HEK293 (cell line): Measurements from ENCODE around the gene CENPC.

ENCODE experiments used
- CTCF ChIA-PET: fragments of 350-600 bp; formaldehyde crosslinking; extraction: SDS; loops from one replicate; lab custom pipeline; 2021; ENCODE audit warnings: antibody characterized with exemption; lab: Yijun Ruan, JAX
- POLR2A ChIA-PET: fragments of 300-600 bp; formaldehyde crosslinking; extraction: SDS; loops from one replicate; lab custom pipeline; 2020; ENCODE audit warnings: antibody characterized with exemption, inconsistent platforms; lab: Yijun Ruan, JAX
- H3K27ac ChIP-seq: fragments of 200-500 bp; sonication (Bioruptor generic); 2 replicates; pipeline ENCODE4 v1.5.1; 2014; ENCODE audit warnings: low read depth, low read length, control low read depth, inconsistent platforms; ENCODE audit errors: extremely low read depth
- H3K36me3 ChIP-seq, 2 experiments: fragments of 200-500 bp in 1 of 2; sonication (Bioruptor generic) in 1 of 2; 1 replicate in 1 of 2; 2 replicates in 1 of 2; pipeline ENCODE4 v1.5.1; 2014 to 2017; ENCODE audit warnings: inconsistent platforms in 2 of 2, low read length in 2 of 2; ENCODE audit not compliant: control insufficient read depth in 2 of 2, insufficient read depth in 1 of 2
- H3K4me1 ChIP-seq: fragments of 200-500 bp; sonication (Bioruptor generic); 2 replicates; pipeline ENCODE4 v1.5.1; 2014; ENCODE audit warnings: mild to moderate bottlenecking, low read length, inconsistent platforms; ENCODE audit not compliant: control insufficient read depth, insufficient read depth
- H3K4me3 ChIP-seq: 2 replicates; pipeline ENCODE4 v1.5.1; 2011; ENCODE audit warnings: low read depth, mild to moderate bottlenecking, control low read depth, low read length, moderate library complexity
- H3K9me3 ChIP-seq: fragments of 200-500 bp; sonication (Bioruptor generic); 2 replicates; pipeline ENCODE4 v1.5.1; 2014; ENCODE audit warnings: low read depth, low read length, inconsistent platforms; ENCODE audit not compliant: control insufficient read depth, insufficient read depth
- AEBP2 ChIP-seq: fragments of 450-650 bp; formaldehyde crosslinking; IDR thresholded peaks from 2 replicates; pipeline ENCODE4 v1.5.1; 2016; ENCODE audit warnings: missing biosample characterization, missing genetic modification characterization, borderline replicate concordance
- KLF10 ChIP-seq: fragments of 450-650 bp; IDR thresholded peaks from 2 replicates; pipeline ENCODE4 v1.5.1; 2018; ENCODE audit warnings: missing biosample characterization, mild to moderate bottlenecking, missing genetic modification characterization
- PRDM1 ChIP-seq: fragments of 450-650 bp; formaldehyde crosslinking; IDR thresholded peaks from 2 replicates; pipeline ENCODE4; 2016; ENCODE audit warnings: missing biosample characterization, missing genetic modification characterization
- PRDM10 ChIP-seq: fragments of 450-650 bp; formaldehyde crosslinking; IDR thresholded peaks from 2 replicates; pipeline ENCODE4 v1.5.1; 2016; ENCODE audit warnings: missing biosample characterization, missing genetic modification characterization
- RBAK ChIP-seq: fragments of 450-650 bp; formaldehyde crosslinking; IDR thresholded peaks from 2 replicates; pipeline ENCODE4 v1.5.1; 2016; ENCODE audit warnings: missing biosample characterization, missing genetic modification characterization
- ZFP41 ChIP-seq: fragments of 450-650 bp; formaldehyde crosslinking; IDR thresholded peaks from 2 replicates; pipeline ENCODE4 v1.5.1; 2016; ENCODE audit warnings: missing biosample characterization, missing genetic modification characterization, borderline replicate concordance
- ZNF121 ChIP-seq: fragments of 450-650 bp; formaldehyde crosslinking; IDR thresholded peaks from 2 replicates; pipeline ENCODE4 v1.5.1; 2016; ENCODE audit warnings: missing biosample characterization, missing genetic modification characterization
- ZNF132 ChIP-seq: fragments of 450-650 bp; formaldehyde crosslinking; IDR thresholded peaks from 2 replicates; pipeline ENCODE4 v1.5.1; 2017; ENCODE audit warnings: missing biosample characterization, missing genetic modification characterization, borderline replicate concordance
- ZNF146 ChIP-seq: fragments of 450-650 bp; formaldehyde crosslinking; IDR thresholded peaks from 2 replicates; pipeline ENCODE4 v1.5.1; 2016; ENCODE audit warnings: missing biosample characterization, missing genetic modification characterization
- ZNF23 ChIP-seq: fragments of 450-650 bp; formaldehyde crosslinking; IDR thresholded peaks from 2 replicates; pipeline ENCODE4 v1.5.1; 2016; ENCODE audit warnings: missing biosample characterization, missing genetic modification characterization, borderline replicate concordance
- ZNF366 ChIP-seq: fragments of 450-650 bp; formaldehyde crosslinking; conservative IDR thresholded peaks from 2 replicates; pipeline ENCODE4 v1.5.1; 2016; ENCODE audit warnings: missing biosample characterization, missing genetic modification characterization
- ZNF596 ChIP-seq: fragments of 450-650 bp; IDR thresholded peaks from 2 replicates; pipeline ENCODE4 v1.5.0; 2018; ENCODE audit warnings: missing biosample characterization, mild to moderate bottlenecking, missing genetic modification characterization, moderate library complexity

The CENPC gene

GRCh38 chr4:67573193-67573592 is 27.9 kb upstream of the CENPC start (continued):
- no peak for TF ChIP-seq PRDM10 (tag by site-specific recombination)

- TF ChIP-seq RBAK (tag by site-specific recombination) = no peak
- no peak for TF ChIP-seq AEBP2 (tag by site-specific recombination)
- TF ChIP-seq ZFP41 (tag by site-specific recombination) = no peak
- TF ChIP-seq ZNF596 (tag by site-specific recombination) = no peak
- no peak for TF ChIP-seq ZNF132 (tag by site-specific recombination)
- TF ChIP-seq PRDM10 (tag by site-specific recombination) = no peak
- TF ChIP-seq ZNF146 (tag by site-specific recombination) = no peak
- TF ChIP-seq, all 188 proteins: peak for 0
- H3K4me3 ChIP-seq = no peak overlapping the region
- ChIA-PET CTCF (no interaction called here), POLR2A (no interaction called here)
- H3K27ac ChIP-seq = no peak overlapping the region
- no peaks in the 10 kb centered on the region for H3K9me3 ChIP-seq
- H3K4me1 ChIP-seq = no peaks in the 10 kb centered on the region
- no peaks in the 10 kb centered on the region for H3K36me3 ChIP-seq
Measured at GRCh38 chr4:67571975-67572374, 26.7 kb upstream of the CENPC start.

- POLR2A ChIA-PET = no interaction called here
- CTCF ChIA-PET = no interaction called here
- no peaks in the 10 kb centered on the region for H3K36me3 ChIP-seq
- no peaks in the 10 kb centered on the region for H3K9me3 ChIP-seq
- no peak overlapping the region for H3K27ac ChIP-seq
- no peak overlapping the region for H3K4me3 ChIP-seq
- TF ChIP-seq ZNF121 = no peak
- TF ChIP-seq PRDM1 = 0 out of 2 replicates have a peak, but pooled peaks have one; percentile 38
- 0 out of 2 replicates have a peak, but pooled peaks have one; percentile 22 for TF ChIP-seq ZNF366 (tag by site-specific recombination)
- TF ChIP-seq, all 188 proteins: peak for 2
- no peaks in the 10 kb centered on the region for H3K4me1 ChIP-seq
Measured at GRCh38 chr4:67570537-67570936, 25.2 kb upstream of the CENPC start.

- POLR2A ChIA-PET = no interaction called here
- Histone ChIP-seq H3K4me1 (no peaks in the 10 kb centered on the region), H3K9me3 (no peaks in the 10 kb centered on the region), H3K4me3 (no peak overlapping the region), H3K27ac (no peak overlapping the region), H3K36me3 (no peaks in the 10 kb centered on the region)
- CTCF ChIA-PET = no interaction called here
- TF ChIP-seq ZNF23 (tag by site-specific recombination) (no peak), KLF10 (tag by site-specific recombination) (no peak)
Measured at GRCh38 chr4:67568820-67569219, 23.5 kb upstream of the CENPC start.
